GM21515 (cell line): Measurements from ENCODE around the gene C10orf95.
"Not testable (repeated sequence)": the region's sequence is repeated elsewhere in the genome, so short reads cannot be mapped to it uniquely, and the experiment has no call there.

Source experiments
- ATAC-seq: cut with Tn5 transposase; IDR thresholded peaks from one replicate; pipeline ENCODE4 v1.9.1; 2021; ENCODE audit not compliant: unreplicated experiment

The C10orf95 gene

DNA sequence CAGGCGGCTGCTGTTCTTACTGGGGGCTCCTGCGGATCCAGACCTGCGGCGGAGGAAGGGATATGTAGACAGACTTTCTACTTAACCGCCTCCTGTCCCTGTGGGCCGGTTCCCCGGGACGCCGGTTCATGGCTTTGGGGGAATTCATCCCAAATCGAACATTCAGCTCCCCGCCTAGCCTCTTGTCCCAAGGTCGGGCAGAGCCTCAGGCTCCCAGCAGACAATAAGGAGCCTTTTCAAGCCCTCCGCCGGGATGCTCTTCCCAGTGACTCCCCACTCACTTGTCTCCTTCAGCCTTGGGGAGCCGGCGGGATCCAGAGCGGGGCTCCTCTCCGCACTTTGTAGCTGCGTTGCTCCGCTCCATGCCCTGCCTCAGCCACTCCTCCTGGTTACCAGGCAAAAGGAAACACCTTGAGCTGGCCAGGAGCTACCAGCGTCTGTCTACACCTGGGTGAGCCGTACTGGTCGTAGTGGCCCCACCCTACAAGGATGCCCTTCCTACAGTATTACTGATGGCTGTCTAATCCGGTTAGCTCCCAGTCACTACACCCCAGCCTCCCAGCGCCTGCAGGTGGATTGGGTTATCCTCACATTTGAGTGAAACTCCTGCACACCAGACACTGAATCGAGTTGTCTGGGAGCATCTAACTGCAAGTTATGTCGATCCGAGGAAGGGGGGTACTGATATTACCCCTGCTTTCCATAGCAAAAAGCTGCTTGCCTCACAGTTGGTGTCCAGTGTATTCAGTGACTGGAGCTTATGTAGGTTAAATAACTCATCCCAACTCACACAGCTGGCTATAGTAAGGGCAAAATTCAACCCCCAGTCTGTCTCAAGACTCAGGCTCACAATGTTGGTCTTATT, at the start of gene C10orf95:
Gene C10orf95 (minus strand): TSS at position 439 of the 865 bp plus-strand sequence. CDS start 450 bp downstream, outside the sequence.
- ATAC-seq = no peak

- ATAC-seq = not testable (repeated sequence)
Measured at GRCh38 chr10:102500686-102501085, 49.3 kb upstream of the C10orf95 start.

GRCh38 chr10:102499356-102499755, 48.0 kb upstream of the C10orf95 start:
- ATAC-seq = no peak

DNA sequence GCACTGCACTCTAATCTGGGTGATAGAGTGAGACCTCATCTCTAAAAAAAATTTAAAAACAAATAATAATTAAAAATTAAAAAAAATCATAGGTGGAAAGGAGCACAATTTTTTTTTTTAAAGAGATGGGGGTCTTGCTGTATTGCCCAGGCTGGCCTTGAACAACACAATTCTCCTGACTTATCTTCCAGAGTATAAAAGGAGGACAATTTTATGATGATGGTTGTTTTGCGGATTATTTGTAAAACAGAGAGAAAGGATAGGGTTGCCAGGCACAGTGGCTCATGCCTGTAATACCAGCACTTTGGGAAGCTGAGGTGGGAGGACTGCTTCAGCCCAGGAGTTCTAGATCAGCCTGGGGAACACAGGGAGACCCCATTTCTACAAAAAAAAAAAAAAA, 46.2 kb upstream of the C10orf95 start:
- ATAC-seq = no peak

DNA sequence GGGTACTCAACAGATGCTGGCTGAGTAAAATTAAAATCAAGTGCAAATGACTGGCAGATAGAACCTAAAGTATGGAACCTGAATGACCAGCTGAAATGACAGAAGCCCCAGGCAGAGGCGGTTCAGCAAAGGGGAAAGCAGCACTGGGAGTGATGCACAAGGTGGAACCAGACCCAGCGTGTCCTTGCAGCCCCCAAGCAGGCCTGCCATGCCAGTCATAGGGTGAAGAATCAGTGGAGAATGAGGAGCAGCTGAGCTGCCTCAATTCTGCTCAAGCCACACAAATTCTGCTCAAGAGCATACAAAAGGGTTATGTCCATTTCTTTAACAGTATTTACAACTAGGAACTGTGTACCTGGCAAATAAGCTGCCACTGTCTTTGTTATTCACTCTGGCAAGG, 42.4 kb upstream of the C10orf95 start:
- ATAC-seq = no peak

DNA sequence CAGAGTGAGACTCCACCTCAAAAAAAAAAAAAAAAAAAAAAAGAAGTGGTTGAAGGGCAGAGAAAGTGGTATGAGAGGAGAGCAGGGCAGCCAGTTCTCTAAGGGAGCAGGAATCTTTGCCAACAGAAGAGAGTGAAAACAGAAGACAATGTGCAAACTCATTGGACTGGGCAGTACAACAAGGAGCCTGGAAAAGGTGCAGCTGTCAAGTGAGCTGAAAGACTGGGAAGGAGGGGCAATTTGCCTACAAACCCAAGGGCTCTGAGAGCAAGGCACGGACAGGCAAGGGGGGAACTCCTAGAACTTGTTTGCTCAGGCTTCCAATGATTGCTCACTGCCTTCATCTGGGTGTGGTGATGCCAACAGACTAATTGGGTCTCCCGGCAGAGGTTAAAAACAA, 41.6 kb upstream of the C10orf95 start:
- no peak for ATAC-seq

DNA sequence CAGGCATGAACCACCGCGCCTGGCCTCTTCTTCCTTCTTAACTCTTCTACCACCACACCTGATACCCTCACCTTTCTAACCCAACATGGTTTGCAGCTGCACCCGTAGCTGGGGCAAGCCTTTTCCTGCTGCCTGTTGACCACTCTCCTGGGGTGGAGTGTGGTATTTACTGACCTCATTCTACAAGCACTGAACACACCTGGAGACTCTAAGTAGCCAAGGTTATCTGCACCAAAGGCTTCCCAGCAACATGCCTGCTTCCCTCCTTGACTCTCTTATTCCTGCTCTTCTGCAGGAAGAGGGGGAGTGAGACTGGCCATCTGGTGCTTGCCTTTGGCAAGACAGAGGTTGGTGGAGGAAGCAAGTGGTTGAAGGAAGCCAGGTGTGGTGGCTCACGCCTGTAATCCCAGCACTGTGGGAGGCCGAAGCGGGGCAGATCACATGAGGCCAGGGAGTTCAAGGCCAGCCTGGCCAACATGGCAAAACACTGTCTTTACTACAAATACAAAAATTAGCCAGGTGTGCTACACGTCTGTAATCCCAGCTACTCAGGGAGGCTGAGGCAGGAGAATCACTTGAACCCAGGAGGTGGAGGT, 41.1 kb upstream of the C10orf95 start:
- no peak for ATAC-seq

DNA sequence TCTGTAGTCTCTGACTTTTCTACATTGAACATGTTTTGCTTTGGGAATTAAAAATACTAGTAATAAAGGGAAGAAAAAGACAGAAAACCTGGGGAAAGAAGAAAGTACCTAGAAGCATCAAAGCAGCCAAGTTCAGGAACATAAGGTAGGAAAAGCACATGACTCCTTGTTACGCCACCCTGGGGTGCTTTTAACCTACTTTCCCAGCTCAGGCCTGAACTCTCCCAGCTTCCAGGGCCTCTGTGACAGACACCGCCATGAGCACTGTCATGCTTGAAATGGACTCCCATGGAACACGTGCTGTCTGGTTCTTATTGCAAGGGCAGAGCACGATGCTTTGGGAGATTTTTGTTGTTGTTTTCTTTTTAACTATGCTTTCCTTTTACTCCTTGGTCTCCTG, 39.8 kb upstream of the C10orf95 start:
- ATAC-seq = no peak

DNA sequence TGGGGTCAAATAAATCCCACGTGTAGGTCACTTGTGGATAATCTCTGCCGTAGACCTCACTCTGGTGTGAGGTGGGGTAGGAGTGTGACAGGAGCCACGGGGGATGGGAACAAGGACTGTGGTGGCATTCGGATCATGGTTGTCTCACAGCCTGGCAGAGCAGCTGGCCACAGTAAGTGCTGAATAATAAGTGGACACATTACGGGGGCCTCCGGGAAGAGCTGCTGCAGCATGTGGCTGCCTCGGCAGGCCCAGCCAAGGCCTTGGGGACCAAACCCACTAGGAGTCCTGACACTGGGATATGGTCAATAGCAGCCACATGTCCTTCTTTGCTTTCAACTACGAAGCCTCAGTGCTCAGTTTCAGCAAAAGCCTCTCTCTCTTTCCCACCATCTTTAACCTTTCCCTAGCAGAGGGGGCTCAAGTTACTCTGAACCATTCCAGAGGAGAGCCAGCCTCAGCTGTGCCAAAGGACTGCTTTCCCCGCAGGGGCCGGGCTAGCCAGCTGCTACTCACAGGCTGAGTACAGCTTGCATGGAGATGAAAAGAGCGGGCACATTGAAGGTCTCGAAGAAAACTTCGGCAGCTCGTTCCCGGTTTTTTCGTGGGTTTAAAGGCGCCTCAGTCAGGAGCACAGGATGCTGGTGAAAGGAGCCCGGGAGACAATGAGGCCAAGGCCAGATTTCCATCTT, 33.9 kb upstream of the C10orf95 start:
- ATAC-seq = no peak

DNA sequence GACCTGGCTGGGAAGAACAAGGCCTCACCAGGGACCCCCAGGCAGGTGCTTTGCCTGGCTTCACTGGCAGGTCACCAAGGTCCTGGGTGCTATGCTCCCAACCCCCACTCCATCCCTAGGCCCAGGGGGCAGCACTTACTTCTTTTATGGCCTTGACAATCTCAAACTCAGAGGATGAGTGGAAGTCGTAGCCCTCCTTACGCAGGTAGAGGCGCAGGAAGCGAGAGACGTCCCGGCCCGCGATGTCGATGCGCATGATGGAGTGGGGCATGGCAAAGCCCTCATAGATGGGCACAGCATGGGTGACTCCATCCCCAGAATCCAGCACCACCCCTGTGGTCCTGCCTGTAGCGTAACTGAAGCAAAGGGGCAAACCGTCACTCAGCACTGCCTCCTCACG, 32.7 kb upstream of the C10orf95 start:
- ATAC-seq = no peak

DNA sequence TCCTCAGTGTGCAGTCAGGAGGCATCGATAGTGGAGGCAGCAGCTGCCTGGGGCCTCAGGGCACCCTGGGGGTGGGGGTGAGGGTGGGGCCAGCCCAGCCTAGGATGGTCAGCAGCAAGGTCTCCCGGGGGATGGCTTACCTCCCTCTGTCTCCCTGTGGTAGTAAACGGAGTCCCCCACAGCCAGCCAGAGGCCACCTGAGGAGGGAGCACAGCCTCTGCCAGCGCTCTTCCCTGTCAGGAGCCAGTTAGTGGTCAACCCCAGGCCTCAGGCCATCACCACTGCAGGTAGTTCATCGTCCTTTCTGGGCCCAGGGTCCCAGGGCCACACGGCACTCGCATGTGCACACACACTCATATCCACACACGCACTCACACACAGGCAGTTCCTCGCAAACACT, 29.1 kb upstream of the C10orf95 start:
- no peak for ATAC-seq

GRCh38 chr10:102479651-102480050, 28.3 kb upstream of the C10orf95 start:
- no peak for ATAC-seq

GRCh38 chr10:102476466-102477141, 25.3 kb upstream of the C10orf95 start:
- no peak for ATAC-seq

- ATAC-seq = no peak
Measured at GRCh38 chr10:102475451-102476040, 24.2 kb upstream of the C10orf95 start.

DNA sequence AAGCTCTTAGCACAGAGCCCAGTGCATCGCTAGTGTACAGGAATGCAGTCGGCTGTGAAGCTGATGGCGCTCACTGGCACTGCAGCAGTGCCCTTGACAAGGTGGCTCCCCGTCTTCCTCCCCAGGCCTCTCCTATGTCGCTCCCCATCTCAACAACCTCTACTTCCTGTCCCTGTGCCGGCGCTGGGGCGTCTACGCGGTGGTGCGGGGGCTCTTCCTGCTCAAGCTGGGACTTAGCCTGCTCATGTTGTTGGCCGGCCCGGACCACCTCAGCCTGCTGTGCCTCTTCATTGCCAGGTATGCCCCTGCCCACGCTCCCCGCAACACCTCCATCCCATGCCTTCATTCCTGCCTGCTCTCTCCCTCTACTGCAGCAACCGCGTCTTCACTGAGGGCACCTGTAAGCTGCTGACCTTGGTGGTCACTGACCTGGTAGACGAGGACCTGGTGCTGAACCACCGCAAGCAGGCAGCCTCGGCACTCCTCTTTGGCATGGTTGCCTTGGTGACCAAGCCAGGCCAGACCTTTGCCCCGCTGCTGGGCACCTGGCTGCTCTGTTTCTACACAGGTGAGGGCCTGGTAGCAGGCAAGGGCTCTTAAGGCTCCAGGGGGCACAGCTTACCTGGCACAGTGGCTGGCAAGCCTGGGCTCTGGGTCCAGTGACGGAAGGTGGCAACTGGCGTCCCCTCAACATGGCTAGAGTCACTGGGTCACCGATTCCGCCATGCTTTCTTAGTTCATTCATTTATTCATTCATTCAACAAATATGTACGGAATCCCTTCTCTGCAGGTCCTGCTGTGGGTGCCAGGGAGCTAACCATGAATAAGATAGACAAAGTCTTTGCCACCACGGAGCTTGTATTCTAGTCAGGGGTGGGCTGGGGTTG, 22.3 kb upstream of the C10orf95 start:
- ATAC-seq = no peak

DNA sequence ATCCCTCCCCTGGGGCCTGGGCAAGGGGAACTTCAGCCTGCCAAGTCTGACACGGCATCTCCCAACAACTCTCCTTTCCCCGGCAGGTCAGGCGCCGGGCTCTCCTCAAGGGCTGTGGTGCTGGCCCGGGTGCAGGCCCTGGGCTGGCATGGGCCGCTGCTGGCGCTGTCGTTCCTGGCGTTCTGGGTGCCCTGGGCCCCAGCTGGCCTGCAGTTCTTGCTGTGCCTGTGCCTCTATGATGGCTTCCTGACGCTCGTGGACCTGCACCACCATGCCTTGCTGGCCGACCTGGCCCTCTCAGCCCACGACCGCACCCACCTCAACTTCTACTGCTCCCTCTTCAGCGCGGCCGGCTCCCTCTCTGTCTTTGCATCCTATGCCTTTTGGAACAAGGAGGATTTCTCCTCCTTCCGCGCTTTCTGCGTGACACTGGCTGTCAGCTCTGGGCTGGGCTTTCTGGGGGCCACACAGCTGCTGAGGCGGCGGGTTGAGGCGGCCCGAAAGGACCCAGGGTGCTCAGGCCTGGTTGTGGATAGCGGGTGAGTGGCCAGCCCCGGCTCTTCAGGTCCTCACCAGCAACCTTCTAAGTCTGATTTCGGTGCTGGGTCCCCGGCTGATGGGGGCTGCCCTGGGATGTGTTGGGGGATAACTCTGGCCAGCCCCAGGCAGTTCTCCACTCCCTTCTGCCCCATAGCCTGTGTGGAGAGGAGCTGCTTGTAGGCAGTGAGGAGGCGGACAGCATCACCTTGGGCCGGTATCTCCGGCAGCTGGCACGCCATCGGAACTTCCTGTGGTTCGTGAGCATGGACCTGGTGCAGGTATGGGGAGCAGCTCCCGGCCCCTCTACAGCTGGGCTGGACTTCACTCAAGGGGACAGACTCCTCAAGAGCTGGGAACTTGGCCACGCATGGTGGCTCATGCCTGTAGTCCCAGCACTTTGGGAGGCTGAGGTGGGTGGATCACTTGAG, 19.5 kb upstream of the C10orf95 start:
- ATAC-seq = no peak

DNA sequence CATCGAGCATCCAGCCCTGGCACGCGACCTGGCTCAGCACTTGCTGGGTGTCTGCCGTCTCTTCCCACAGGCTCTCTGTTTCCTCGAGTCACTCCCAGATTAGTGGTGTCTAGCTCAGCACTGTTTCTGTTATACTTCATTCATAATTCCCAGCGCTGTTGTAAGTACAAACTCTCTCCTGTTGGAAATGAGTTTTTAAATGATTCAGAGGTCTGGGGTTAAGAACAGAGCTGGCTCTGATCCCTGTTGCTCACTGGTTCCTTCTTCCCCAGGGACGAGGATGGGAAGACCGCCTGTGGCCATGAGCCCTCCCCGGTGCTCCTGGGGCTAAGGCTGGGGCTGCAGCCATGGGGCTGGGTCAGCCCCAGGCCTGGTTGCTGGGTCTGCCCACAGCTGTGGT, 17.3 kb upstream of the C10orf95 start:
- ATAC-seq = no peak

DNA sequence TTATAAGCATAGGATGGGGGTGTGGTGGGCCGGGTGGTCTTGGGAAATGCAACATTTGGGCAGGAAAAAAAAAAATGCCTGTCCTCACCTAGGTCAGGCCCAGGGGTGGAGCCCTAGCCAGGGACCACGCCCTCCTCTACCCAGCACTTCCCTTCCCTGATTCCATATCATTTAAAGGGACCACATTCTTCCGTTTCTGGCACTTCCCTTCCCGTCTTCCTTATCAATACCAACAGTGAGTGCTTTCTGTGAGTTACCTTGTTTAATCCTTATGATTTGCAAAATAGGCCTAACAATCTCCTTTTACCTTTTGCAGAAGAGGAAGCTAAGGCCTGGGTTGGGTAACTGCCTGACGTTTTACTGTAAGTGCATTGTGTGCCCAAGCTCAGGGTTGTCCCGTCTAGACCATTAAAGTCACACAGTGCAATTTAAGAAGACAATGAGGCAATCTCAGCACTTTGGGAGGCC, 16.7 kb upstream of the C10orf95 start:
- ATAC-seq = no peak

DNA sequence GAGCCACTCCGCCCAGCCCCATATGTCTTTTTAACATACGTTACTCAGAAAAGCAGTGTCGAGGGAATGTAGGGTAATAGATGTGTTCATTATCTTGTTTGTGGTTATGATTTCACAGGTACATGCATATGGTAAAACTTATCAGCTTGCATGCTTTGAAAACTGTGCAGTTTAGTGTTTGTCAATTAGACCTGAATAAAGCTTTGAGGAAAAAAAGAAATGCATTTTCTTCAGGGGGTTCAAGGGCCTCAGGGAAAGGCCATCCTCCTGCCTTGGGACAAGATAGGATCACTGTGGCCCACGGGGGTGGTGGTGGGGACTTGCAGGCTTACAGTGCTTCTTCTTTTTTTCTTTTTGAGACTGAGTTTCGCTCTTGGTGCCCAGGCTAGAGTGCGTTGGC, 16.0 kb upstream of the C10orf95 start:
- ATAC-seq = no peak
